Erythroblast (primary cell): ENCODE results near the gene ZGLP1.

ENCODE experiments used
- GATA1 ChIP-seq: IDR thresholded peaks from 2 replicates; pipeline ENCODE4 v1.6.1; 2011; ENCODE audit warnings: low read depth, mild to moderate bottlenecking, control low read depth, low read length, moderate library complexity
- POLR2A ChIP-seq: IDR thresholded peaks from 2 replicates; pipeline ENCODE4 v1.6.1; 2011; ENCODE audit warnings: mild to moderate bottlenecking, low read length

GRCh38 chr19:10332158-10332964, 22.7 kb upstream of the ZGLP1 start:
- TF ChIP-seq POLR2A (no peak), GATA1 (no peak)
